Measurements from ENCODE around the gene SCYL1. TPM values are rescaled to one million over a fixed set of nuclear protein-coding genes. Genes with fewer than 3 reads are reported as not detected.
"Not testable (repeated sequence)": the region's sequence is repeated elsewhere in the genome, so short reads cannot be mapped to it uniquely, and the experiment has no call there.

The SCYL1 gene
- total RNA-seq, 1 donor from 2014 or later: 75.7 TPM

GRCh38 chr11:65563601-65564000 lies 38.7 kb downstream of the SCYL1 start:
- intact Hi-C loops (cut with micrococcal nuclease): no loop called here
- Mint-ChIP-seq H3K27ac (peak overlapping the region; percentile 35), H3K36me3 (ENCODE audit: low read depth) (peaks cover 6% of the 10 kb centered on the region), H3K27me3 (peaks cover 4% of the 10 kb centered on the region), H3K4me3 (no peak overlapping the region), H3K4me1 (peaks cover 38% of the 10 kb centered on the region), H3K9me3 (no peaks in the 10 kb centered on the region)
- POLR2A ChIA-PET: interaction anchor here (0.6 to 3.1 kb wide), 3 partner anchors 12 to 65 kb away, joined by 3 to 11 read pairs (median 3); partner anchors contain the start of gene MALAT1
- no peak for ATAC-seq (ENCODE audit: low read depth)
- TF ChIP-seq CTCF (IDR thresholded peaks at IDR 0.05): no peak
- no peak for DNase-seq
- CTCF ChIA-PET: interaction anchor here (1.0 to 2.8 kb wide), 2 partner anchors 11 to 23 kb away, joined by 3 to 12 read pairs; no protein-coding TSS in a partner anchor

GRCh38 chr11:65564879-65565559 lies 40.1 kb downstream of the SCYL1 start:
- H3K9me3 Mint-ChIP-seq; H3K4me3 Mint-ChIP-seq; ATAC-seq (ENCODE audit: low read depth); DNase-seq; intact Hi-C loops (cut with micrococcal nuclease); H3K27me3 Mint-ChIP-seq: not testable (repeated sequence)
- POLR2A ChIA-PET: interaction anchor here (0.6 to 3.1 kb wide), 6 partner anchors 12 to 140 kb away, joined by 3 to 11 read pairs (median 6); partner anchors contain the start of gene MALAT1
- peak overlapping the region; percentile 82 for H3K27ac Mint-ChIP-seq
- CTCF ChIA-PET: interaction anchor here (1.2 to 1.5 kb wide), 4 partner anchors 14 to 29 kb away, joined by 3 to 6 read pairs (median 4); no protein-coding TSS in a partner anchor
- H3K36me3 Mint-ChIP-seq (ENCODE audit: low read depth): peaks cover 11% of the 10 kb centered on the region
- H3K4me1 Mint-ChIP-seq: peaks cover 47% of the 10 kb centered on the region

- no peaks in the 10 kb centered on the region for H3K27me3 Mint-ChIP-seq
- peaks cover 51% of the 10 kb centered on the region for H3K4me1 Mint-ChIP-seq
- TF ChIP-seq CTCF (IDR thresholded peaks at IDR 0.05): no peak
- POLR2A ChIA-PET: interaction anchor here (0.6 to 3.1 kb wide), 11 partner anchors 11 to 750 kb away, joined by 3 to 11 read pairs (median 6); partner anchors contain the start of gene MALAT1
- H3K4me3 Mint-ChIP-seq: no peak overlapping the region
- H3K9me3 Mint-ChIP-seq: no peaks in the 10 kb centered on the region
- intact Hi-C loops (cut with micrococcal nuclease): no loop called here
- H3K36me3 Mint-ChIP-seq (ENCODE audit: low read depth): peaks cover 15% of the 10 kb centered on the region
- CTCF ChIA-PET: interaction anchor here (1.2 to 1.5 kb wide), 4 partner anchors 15 to 28 kb away, joined by 3 to 6 read pairs (median 4); no protein-coding TSS in a partner anchor
- no peak for DNase-seq
- no peak for ATAC-seq (ENCODE audit: low read depth)
- H3K27ac Mint-ChIP-seq: peak overlapping the region; percentile 82
Observed at GRCh38 chr11:65565624-65566453, 41.0 kb downstream of the SCYL1 start.

GRCh38 chr11:65569164-65569972 lies 44.5 kb downstream of the SCYL1 start:
- Mint-ChIP-seq H3K9me3 (no peaks in the 10 kb centered on the region), H3K4me3 (peak overlapping the region; percentile 99), H3K36me3 (ENCODE audit: low read depth) (peaks cover 23% of the 10 kb centered on the region), H3K27ac (peak overlapping the region; percentile 99), H3K27me3 (no peaks in the 10 kb centered on the region), H3K4me1 (peaks cover 76% of the 10 kb centered on the region)
- intact Hi-C loops (cut with micrococcal nuclease): no loop called here
- ChIA-PET CTCF (interaction anchor here (1.0 to 5.1 kb wide), 5 partner anchors 18 to 290 kb away, joined by 4 to 67 read pairs (median 40); partner anchors contain the start of genes KCNK7 and MUS81), POLR2A (interaction anchor here (0.6 to 5.7 kb wide), 33 partner anchors 9 to 459 kb away, joined by 3 to 112 read pairs (median 5); partner anchors contain the start of genes CCDC85B, CFL1, DPF2 and MALAT1)
- ATAC-seq (ENCODE audit: low read depth) (peak; percentile 13), DNase-seq (no peak)
- TF ChIP-seq CTCF (IDR thresholded peaks at IDR 0.05): no peak

Data from activated B cell treated with CpG ODN at 0.5 μM for 24 hours (primary cell).